Sigmoid colon (tissue), 4 donors: Measurements from ENCODE around the gene ASB3.

Experiments
- EP300 ChIP-seq, 4 donors: sonication (generic); formaldehyde crosslinking; IDR thresholded peaks; one replicate each; pipeline ENCODE4 v1.6.1; 2017; ENCODE audit warnings: antibody characterized with exemption in 4 of 4
- POLR2A ChIP-seq, 2 donors: fragments of 450-650 bp; IDR thresholded peaks; one replicate each; pipeline ENCODE4 v1.6.1; 2016; ENCODE audit warnings: antibody characterized with exemption in 2 of 2, mild to moderate bottlenecking in 2 of 2, moderate library complexity in 2 of 2
- POLR2AphosphoS5 ChIP-seq, 4 donors: sonication (generic); formaldehyde crosslinking; IDR thresholded peaks; one replicate each; pipeline ENCODE4 v1.6.1; 2017; ENCODE audit warnings: antibody characterized with exemption in 4 of 4
- TF ChIP-seq, protein P1 (sequence below), 4 experiments: fragments of 450-650 bp in 3 of 4; fragments of 200-600 bp in 1 of 4; IDR thresholded peaks; one replicate each; pipeline ENCODE4 v1.5.1; 2016 to 2019; ENCODE audit warnings: antibody characterized with exemption in 4 of 4, mild to moderate bottlenecking in 3 of 4, moderate library complexity in 2 of 4

- TF ChIP-seq, protein P1, sequence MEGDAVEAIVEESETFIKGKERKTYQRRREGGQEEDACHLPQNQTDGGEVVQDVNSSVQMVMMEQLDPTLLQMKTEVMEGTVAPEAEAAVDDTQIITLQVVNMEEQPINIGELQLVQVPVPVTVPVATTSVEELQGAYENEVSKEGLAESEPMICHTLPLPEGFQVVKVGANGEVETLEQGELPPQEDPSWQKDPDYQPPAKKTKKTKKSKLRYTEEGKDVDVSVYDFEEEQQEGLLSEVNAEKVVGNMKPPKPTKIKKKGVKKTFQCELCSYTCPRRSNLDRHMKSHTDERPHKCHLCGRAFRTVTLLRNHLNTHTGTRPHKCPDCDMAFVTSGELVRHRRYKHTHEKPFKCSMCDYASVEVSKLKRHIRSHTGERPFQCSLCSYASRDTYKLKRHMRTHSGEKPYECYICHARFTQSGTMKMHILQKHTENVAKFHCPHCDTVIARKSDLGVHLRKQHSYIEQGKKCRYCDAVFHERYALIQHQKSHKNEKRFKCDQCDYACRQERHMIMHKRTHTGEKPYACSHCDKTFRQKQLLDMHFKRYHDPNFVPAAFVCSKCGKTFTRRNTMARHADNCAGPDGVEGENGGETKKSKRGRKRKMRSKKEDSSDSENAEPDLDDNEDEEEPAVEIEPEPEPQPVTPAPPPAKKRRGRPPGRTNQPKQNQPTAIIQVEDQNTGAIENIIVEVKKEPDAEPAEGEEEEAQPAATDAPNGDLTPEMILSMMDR (IDR thresholded peaks at IDR 0.05): no peak
- TF ChIP-seq POLR2A (IDR thresholded peaks at IDR 0.05) (no peak), EP300 (IDR thresholded peaks at IDR 0.05) (peak; percentile 74 to 95 (median 84)), POLR2AphosphoS5 (IDR thresholded peaks at IDR 0.05) (peak; percentile 99 to 100 (median 100))
Measured at GRCh38 chr2:53654396-53654795, 132.4 kb downstream of the ASB3 start.
